ENCODE data around the gene SPATA4.

The SPATA4 gene

GRCh38 chr4:176205299-176205698 lies 9.9 kb upstream of the SPATA4 start:
- TF ChIP-seq POLR2AphosphoS5 (IDR thresholded peaks at IDR 0.05; ENCODE audit: borderline replicate concordance, low read depth, low read length) (no peak), FOXP2 (optimal IDR thresholded peaks at IDR 0.05; ENCODE audit: control extremely low read depth, extremely low read length, insufficient read depth) (no peak), EZH2 (IDR thresholded peaks at IDR 0.05) (no peak)
- Histone ChIP-seq H3K27ac (no peak overlapping the region), H3K9ac (ENCODE audit: insufficient read length) (no peak overlapping the region), H3K36me3 (ENCODE audit: insufficient read depth, low read length) (no peaks in the 10 kb centered on the region), H3K4me3 (no peak overlapping the region), H3K9me3 (ENCODE audit: low read depth, low read length) (no peaks in the 10 kb centered on the region)
- DNase-seq (ENCODE audit: low read depth, low spot score) = no peak

DNA sequence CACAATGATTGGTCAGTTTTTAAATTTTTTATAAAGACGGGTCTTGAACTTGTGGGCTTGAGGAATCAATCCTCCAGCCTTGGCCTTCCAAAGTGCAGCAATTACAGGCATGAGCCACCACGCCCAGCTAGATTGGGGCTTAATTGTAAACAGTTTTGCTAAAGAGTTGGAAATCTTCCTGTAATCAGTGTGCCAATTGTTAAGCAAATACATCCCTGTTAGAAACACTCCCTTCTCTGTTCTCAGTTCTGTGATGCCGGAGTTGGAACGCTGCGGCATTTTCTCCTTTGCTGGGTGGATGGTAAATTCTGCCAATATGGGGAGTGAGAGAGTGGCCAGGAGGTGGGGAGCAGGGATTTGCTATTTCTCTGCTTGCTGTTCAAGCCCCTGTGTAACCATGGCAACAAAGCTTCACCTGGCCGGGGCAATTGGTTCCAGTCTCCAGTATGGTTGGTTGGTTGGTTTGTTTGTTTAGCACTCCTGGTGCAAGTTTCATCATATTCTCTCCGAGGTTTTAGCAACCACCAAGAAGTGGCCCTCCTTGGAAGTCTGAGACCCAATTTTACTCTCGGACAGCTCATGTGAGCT lies 3.0 kb upstream of the SPATA4 start:
- Histone ChIP-seq H3K27ac (no peak overlapping the region), H3K4me3 (no peak overlapping the region), H3K36me3 (ENCODE audit: insufficient read depth, low read length) (no peaks in the 10 kb centered on the region), H3K9ac (ENCODE audit: insufficient read length) (no peak overlapping the region), H3K9me3 (ENCODE audit: low read depth, low read length) (no peaks in the 10 kb centered on the region)
- TF ChIP-seq FOXP2 (optimal IDR thresholded peaks at IDR 0.05; ENCODE audit: control extremely low read depth, extremely low read length, insufficient read depth) = no peak
- DNase-seq (ENCODE audit: low read depth, low spot score) = no peak

DNA sequence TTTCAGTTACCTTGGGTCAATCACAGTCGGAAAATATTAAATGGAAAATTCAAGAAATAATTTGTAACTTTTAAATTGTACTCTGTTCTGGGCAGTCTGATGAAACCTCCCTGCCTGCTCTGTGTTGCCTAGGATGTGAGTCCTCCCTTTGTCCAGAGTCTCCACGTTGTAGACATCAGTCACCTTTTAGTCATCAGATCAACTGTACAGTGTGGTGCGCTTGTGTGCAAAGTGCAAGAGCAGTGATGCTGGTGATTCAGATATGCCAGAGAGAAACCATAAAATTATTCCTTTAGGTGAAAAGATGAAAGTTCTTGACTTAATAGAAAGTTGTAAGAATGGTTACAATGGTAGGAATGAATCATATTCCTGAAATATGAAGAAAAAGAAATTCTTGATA lies 1.4 kb downstream of the SPATA4 start:
- no peak overlapping the region for H3K27ac ChIP-seq
- H3K9ac ChIP-seq (ENCODE audit: insufficient read length) = no peak overlapping the region
- no peak overlapping the region for H3K4me3 ChIP-seq
- no peak for DNase-seq (ENCODE audit: low read depth, low spot score)
- H3K36me3 ChIP-seq (ENCODE audit: insufficient read depth, low read length) = no peaks in the 10 kb centered on the region
- no peaks in the 10 kb centered on the region for H3K9me3 ChIP-seq (ENCODE audit: low read depth, low read length)
- TF ChIP-seq EZH2 (IDR thresholded peaks at IDR 0.05) (no peak), POLR2AphosphoS5 (IDR thresholded peaks at IDR 0.05; ENCODE audit: borderline replicate concordance, low read depth, low read length) (no peak), FOXP2 (optimal IDR thresholded peaks at IDR 0.05; ENCODE audit: control extremely low read depth, extremely low read length, insufficient read depth) (no peak)

GRCh38 chr4:176193126-176193525 lies 2.3 kb downstream of the SPATA4 start:
- H3K36me3 ChIP-seq (ENCODE audit: insufficient read depth, low read length) = no peaks in the 10 kb centered on the region
- TF ChIP-seq EZH2 (IDR thresholded peaks at IDR 0.05) = no peak
- TF ChIP-seq POLR2AphosphoS5 (IDR thresholded peaks at IDR 0.05; ENCODE audit: borderline replicate concordance, low read depth, low read length) = no peak
- TF ChIP-seq FOXP2 (optimal IDR thresholded peaks at IDR 0.05; ENCODE audit: control extremely low read depth, extremely low read length, insufficient read depth) = no peak
- no peak overlapping the region for H3K27ac ChIP-seq
- no peak overlapping the region for H3K4me3 ChIP-seq
- no peaks in the 10 kb centered on the region for H3K9me3 ChIP-seq (ENCODE audit: low read depth, low read length)
- no peak overlapping the region for H3K9ac ChIP-seq (ENCODE audit: insufficient read length)
- no peak for DNase-seq (ENCODE audit: low read depth, low spot score)

DNA sequence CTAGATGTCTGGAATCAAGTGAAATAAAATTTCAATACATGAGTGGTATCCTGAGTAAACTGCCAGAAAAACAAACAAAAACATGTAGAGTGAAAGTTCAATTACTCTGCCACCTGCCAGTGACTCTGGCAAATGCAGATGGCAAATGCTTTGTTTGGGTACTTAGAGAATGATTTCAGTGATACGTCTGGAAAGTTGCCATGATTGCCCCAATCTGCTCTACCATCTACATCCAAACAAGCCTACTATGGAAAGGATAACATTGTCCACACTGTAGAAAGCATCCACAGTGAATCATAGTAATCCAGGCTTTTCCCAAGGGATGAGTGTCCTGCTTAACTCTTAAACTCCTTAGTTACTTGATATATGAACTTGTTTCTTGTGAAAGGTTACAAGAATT lies 3.4 kb downstream of the SPATA4 start:
- Histone ChIP-seq H3K27ac (no peak overlapping the region), H3K9me3 (ENCODE audit: low read depth, low read length) (no peaks in the 10 kb centered on the region), H3K36me3 (ENCODE audit: insufficient read depth, low read length) (no peaks in the 10 kb centered on the region), H3K9ac (ENCODE audit: insufficient read length) (no peak overlapping the region), H3K4me3 (no peak overlapping the region)
- DNase-seq (ENCODE audit: low read depth, low spot score) = no peak
- TF ChIP-seq EZH2 (IDR thresholded peaks at IDR 0.05) (no peak), FOXP2 (optimal IDR thresholded peaks at IDR 0.05; ENCODE audit: control extremely low read depth, extremely low read length, insufficient read depth) (no peak), POLR2AphosphoS5 (IDR thresholded peaks at IDR 0.05; ENCODE audit: borderline replicate concordance, low read depth, low read length) (no peak)

GRCh38 chr4:176189891-176190795 lies 5.2 kb downstream of the SPATA4 start:
- Histone ChIP-seq H3K9ac (ENCODE audit: insufficient read length) (no peak overlapping the region), H3K27ac (no peak overlapping the region), H3K4me3 (no peak overlapping the region), H3K9me3 (ENCODE audit: low read depth, low read length) (no peaks in the 10 kb centered on the region), H3K36me3 (ENCODE audit: insufficient read depth, low read length) (no peaks in the 10 kb centered on the region)
- TF ChIP-seq EZH2 (IDR thresholded peaks at IDR 0.05) (no peak), FOXP2 (optimal IDR thresholded peaks at IDR 0.05; ENCODE audit: control extremely low read depth, extremely low read length, insufficient read depth) (no peak), POLR2AphosphoS5 (IDR thresholded peaks at IDR 0.05; ENCODE audit: borderline replicate concordance, low read depth, low read length) (no peak)
- no peak for DNase-seq (ENCODE audit: low read depth, low spot score)

- no peak overlapping the region for H3K27ac ChIP-seq
- DNase-seq (ENCODE audit: low read depth, low spot score) = no peak
- no peaks in the 10 kb centered on the region for H3K36me3 ChIP-seq (ENCODE audit: insufficient read depth, low read length)
- no peak overlapping the region for H3K9ac ChIP-seq (ENCODE audit: insufficient read length)
- TF ChIP-seq FOXP2 (optimal IDR thresholded peaks at IDR 0.05; ENCODE audit: control extremely low read depth, extremely low read length, insufficient read depth) (no peak), POLR2AphosphoS5 (IDR thresholded peaks at IDR 0.05; ENCODE audit: borderline replicate concordance, low read depth, low read length) (no peak), EZH2 (IDR thresholded peaks at IDR 0.05) (no peak)
- H3K9me3 ChIP-seq (ENCODE audit: low read depth, low read length) = no peaks in the 10 kb centered on the region
- H3K4me3 ChIP-seq = no peak overlapping the region
These were observed 6.7 kb downstream of the SPATA4 start for GRCh38 chr4:176188654-176189053.

DNA sequence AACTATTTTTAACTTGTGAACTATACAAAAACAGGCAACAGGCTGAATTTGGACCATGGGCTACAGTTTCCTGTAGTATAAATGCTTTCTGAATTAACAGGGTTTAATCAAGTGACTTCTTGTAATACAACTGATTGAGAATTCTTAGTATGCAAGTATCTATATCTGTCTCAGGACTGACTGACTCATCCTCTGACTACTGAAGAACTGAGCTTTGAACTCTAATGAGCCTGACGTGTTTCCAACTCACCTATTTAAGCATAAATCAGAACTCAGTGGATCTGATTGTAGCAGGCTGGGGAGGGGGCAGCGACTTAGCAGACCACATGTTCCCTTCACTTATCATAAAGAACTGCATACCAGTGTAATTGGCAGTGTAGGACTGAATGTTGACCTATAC lies 7.8 kb downstream of the SPATA4 start:
- no peak overlapping the region for H3K4me3 ChIP-seq
- TF ChIP-seq POLR2AphosphoS5 (IDR thresholded peaks at IDR 0.05; ENCODE audit: borderline replicate concordance, low read depth, low read length) (no peak), EZH2 (IDR thresholded peaks at IDR 0.05) (no peak), FOXP2 (optimal IDR thresholded peaks at IDR 0.05; ENCODE audit: control extremely low read depth, extremely low read length, insufficient read depth) (no peak)

More for the DNA sequence above, 7.8 kb downstream of the SPATA4 start:
- H3K36me3 ChIP-seq (ENCODE audit: insufficient read depth, low read length) = no peaks in the 10 kb centered on the region
- H3K27ac ChIP-seq = no peak overlapping the region
- H3K9me3 ChIP-seq (ENCODE audit: low read depth, low read length) = no peaks in the 10 kb centered on the region
- DNase-seq (ENCODE audit: low read depth, low spot score) = no peak
- no peak overlapping the region for H3K9ac ChIP-seq (ENCODE audit: insufficient read length)
